Lower leg skin (tissue), 4 donors: ENCODE results near the gene ATN1. TPM values are rescaled to one million over a fixed set of nuclear protein-coding genes. Genes with fewer than 3 reads are reported as not detected.
A peak's percentile ranks its signal among the peaks of the same experiment; 100 is the strongest.

Experiments
- DNase-seq, 2 donors: peaks; one replicate each; pipeline ENCODE4 v3.0.0-alpha.2; 2019; ENCODE audit warnings: low spot score in 2 of 2
- H3K4me3 ChIP-seq: fragments of 200-600 bp; sonication (generic); 2 replicates; pipeline ENCODE4 v1.5.1; 2017; ENCODE audit warnings: mild to moderate bottlenecking, low read depth; ENCODE audit not compliant: poor library complexity, severe bottlenecking
- POLR2A ChIP-seq, 2 donors: fragments of 450-650 bp; IDR thresholded peaks; one replicate each; pipeline ENCODE4 v1.6.1; 2016 to 2017; ENCODE audit warnings: antibody characterized with exemption in 2 of 2, mild to moderate bottlenecking in 1 of 2, moderate library complexity in 1 of 2
- WGBS, 2 donors: methylation state at CpG; one replicate each; pipeline ENCODE4 v1.1.5; 2018; 5-methylcytosine and 5-hydroxymethylcytosine counted together
- intact Hi-C: fragments of 100-400 bp; cut with DNase I; formaldehyde crosslinking; loops from one replicate; pipeline ENCODE4 v1.15.0; 2023; ENCODE audit warnings: low total_unique reads
- total RNA-seq, 4 donors: library from RNA; depleted of rRNA; stranded (reverse); fragments of >200 nt; gene quantifications; one replicate each; pipeline ENCODE4 v1.1.0, GENCODE V29; 2016
- TF ChIP-seq, protein P1 (sequence below), 3 donors: fragments of 450-650 bp; IDR thresholded peaks; one replicate each; pipeline ENCODE4 v1.5.1; 2016; ENCODE audit warnings: antibody characterized with exemption in 3 of 3, mild to moderate bottlenecking in 3 of 3, moderate library complexity in 2 of 3

ATN1 gene
- total RNA-seq, 4 donors from 2014 or later: 33.4 to 115 (median 64.0) TPM

DNA sequence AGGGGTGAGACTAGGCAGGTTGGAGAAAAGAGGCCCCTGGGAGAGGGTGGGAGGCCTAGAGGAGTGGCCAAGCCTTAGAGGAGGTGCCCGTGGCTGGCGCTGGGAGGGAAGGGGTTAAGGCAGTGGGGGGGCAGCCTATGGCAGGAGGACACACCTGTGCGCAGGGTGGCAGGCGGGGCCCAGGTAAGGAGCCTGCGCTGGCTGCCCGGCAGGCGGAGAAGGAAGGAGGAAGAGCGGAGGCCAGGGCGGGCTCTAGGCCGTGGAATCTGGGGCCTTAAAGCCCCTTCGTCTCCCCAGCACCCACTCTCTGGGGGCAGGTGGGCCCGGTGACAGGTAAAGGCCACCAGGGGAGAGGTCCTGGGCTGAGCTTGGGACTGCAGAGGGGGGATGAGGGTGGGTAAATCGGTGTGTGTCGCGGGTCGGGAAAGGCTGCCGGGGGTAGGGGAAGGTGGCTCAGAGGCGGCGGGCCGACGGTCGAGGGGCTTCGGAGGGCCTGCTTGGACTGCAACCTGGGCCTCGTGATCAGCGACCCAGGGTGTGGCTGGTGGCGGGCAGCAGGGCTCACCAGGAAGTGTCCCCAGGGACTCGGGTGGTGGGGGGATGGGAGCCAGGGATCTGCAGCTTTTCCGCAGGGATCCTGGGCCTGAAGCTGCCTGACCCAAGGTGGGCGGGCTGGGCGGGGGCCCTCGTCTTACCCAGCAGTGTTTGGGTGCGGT, 35.4 kb downstream of the ATN1 start:
- 46 to 63% methylated on average over 27 to 28 of the region's 32 CpGs for WGBS, 2 donors
- DNase-seq: peak in 1 of 2 donors; percentile 93
- peak overlapping the region; percentile 45 for H3K4me3 ChIP-seq
- intact Hi-C loops: loop anchor here (10.0 kb wide), 1 partner anchor 88 kb away; the partner anchor contains the start of gene SPSB2
- TF ChIP-seq POLR2A (IDR thresholded peaks at IDR 0.05): no peak

DNA sequence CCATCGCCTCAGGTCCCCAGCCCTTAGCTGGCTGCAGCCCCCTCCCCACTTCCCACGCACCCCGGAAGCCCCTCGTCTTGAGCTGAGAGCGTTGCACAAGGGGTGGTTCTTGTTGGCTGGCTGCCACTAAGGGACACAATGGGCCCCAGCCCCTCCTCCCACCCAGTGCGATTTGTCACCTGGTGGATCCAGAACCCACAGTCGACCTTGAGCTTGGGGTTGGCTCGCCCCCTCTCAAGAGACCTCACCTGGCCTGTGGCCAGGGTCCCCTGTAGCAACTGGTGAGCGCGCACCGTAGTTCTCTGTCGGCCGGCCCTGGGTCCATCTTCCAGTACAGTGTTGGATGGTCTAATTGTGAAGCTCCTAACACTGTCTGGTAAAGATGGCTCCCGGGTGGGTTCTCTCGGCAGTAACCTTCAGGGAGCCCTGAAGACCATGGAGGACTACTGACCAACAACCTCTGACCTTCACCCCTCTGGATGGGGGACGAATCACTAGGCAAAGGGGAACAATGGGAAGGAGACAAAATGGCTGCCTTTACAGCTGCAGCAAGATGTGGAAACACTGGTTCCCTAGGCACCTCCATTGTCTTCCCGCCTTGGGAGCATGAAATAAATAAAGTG, 36.1 kb downstream of the ATN1 start:
- no peak for TF ChIP-seq POLR2A (IDR thresholded peaks at IDR 0.05)
- TF ChIP-seq, protein P1, sequence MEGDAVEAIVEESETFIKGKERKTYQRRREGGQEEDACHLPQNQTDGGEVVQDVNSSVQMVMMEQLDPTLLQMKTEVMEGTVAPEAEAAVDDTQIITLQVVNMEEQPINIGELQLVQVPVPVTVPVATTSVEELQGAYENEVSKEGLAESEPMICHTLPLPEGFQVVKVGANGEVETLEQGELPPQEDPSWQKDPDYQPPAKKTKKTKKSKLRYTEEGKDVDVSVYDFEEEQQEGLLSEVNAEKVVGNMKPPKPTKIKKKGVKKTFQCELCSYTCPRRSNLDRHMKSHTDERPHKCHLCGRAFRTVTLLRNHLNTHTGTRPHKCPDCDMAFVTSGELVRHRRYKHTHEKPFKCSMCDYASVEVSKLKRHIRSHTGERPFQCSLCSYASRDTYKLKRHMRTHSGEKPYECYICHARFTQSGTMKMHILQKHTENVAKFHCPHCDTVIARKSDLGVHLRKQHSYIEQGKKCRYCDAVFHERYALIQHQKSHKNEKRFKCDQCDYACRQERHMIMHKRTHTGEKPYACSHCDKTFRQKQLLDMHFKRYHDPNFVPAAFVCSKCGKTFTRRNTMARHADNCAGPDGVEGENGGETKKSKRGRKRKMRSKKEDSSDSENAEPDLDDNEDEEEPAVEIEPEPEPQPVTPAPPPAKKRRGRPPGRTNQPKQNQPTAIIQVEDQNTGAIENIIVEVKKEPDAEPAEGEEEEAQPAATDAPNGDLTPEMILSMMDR (IDR thresholded peaks at IDR 0.05): no peak
- DNase-seq: no peak
- 53 to 54% methylated on average over 12 to 17 of the region's 17 CpGs for WGBS, 2 donors
- intact Hi-C loops: loop anchor here (10.0 kb wide), 1 partner anchor 89 kb away; the partner anchor contains the start of gene SPSB2
- peak overlapping the region; percentile 9 for H3K4me3 ChIP-seq

DNA sequence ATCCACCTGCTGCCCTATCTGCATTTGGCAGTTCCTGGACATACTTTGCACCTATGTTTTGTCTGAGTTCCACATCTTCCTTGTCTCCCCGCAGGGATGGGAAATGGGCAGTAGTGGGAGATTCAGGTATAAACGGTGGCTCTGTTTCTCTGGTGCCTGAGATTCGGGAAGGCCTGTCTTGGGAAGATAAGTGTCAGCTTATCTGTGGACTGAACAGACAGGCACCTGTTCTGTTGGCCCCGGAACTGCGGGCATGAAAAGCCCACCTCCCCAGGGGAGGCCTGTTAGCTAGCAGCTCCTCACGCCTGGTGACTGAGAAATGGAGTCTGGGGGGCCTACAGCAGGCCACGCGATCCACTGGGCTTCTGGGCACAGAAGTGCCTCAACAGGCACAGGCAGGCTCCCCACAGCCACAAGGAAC, 36.9 kb downstream of the ATN1 start:
- TF ChIP-seq, protein P1 (IDR thresholded peaks at IDR 0.05): no peak
- TF ChIP-seq POLR2A (IDR thresholded peaks at IDR 0.05): no peak
- H3K4me3 ChIP-seq: no peak overlapping the region
- intact Hi-C loops: loop anchor here (10.0 kb wide), 1 partner anchor 90 kb away; the partner anchor contains the start of gene SPSB2
- 51 to 57% methylated on average over 8 of the region's 8 CpGs for WGBS, 2 donors
- no peak for DNase-seq

DNA sequence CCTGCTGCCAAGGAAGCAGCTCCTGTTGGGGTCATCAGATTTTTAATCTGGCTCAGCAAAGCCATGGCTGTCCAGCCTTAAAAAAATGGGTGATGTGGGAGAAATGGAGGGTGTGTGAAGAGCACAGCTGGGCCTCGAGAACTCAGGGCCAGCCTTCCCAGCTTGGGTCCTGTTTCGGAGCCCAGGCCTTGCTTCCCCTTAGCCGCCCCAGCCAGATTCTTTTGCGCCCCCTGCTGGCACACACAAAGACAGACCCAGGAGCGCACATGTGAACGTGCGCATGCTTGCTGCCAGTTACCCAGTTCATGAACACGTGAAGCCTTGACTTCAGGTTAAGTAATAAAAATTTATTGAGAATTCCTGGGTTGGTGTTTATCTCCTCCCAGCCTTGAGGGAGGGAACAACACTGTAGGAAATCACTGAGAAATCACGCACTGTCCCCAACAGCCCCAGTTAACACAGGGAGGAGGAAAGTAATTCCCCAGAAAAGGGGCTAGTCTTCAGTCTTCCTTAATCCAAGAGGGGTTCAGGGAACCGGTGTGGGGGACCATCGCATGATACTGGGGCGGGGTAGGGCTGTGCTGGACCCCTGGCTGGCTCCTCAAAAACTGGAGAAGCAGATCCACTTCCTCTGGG, 37.4 kb downstream of the ATN1 start:
- WGBS, 2 donors: 14 to 22% methylated on average over 10 to 12 of the region's 12 CpGs
- intact Hi-C loops: loop anchor here (10.0 kb wide), 1 partner anchor 90 kb away; the partner anchor contains the start of gene SPSB2

DNA sequence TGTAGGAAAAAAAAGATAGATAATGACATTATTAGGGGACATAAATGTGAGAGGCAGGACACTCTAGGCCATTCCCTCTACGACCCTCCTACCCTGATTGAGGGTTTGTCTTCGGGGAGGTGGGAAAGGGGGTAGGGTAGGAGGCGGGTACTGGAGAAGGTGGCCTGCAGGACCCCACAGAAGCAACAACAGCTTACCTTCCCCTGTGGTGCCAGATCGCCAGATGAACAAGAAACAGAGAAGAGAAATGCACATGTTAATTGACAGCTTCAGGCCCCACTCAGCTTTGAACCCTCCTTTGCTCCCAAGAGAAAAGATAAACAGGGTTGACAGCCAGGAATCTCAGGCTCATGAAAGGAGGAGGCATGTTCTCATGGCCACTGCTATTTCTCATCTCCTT, 38.0 kb downstream of the ATN1 start:
- intact Hi-C loops: loop anchor here (10.0 kb wide), 1 partner anchor 91 kb away; the partner anchor contains the start of gene SPSB2
- 74 to 78% methylated on average over 4 of the region's 4 CpGs for WGBS, 2 donors

More for the DNA sequence above, 37.4 kb downstream of the ATN1 start:
- TF ChIP-seq, protein P1 (IDR thresholded peaks at IDR 0.05): peak in 1 of 3 donors; percentile 94
- no peak for TF ChIP-seq POLR2A (IDR thresholded peaks at IDR 0.05)
- DNase-seq: peak; percentile 85 to 97
- H3K4me3 ChIP-seq: no peak overlapping the region

More for the DNA sequence above, 38.0 kb downstream of the ATN1 start:
- TF ChIP-seq, protein P1 (IDR thresholded peaks at IDR 0.05): no peak
- no peak for TF ChIP-seq POLR2A (IDR thresholded peaks at IDR 0.05)
- DNase-seq: peak in 1 of 2 donors; percentile 83
- H3K4me3 ChIP-seq: no peak overlapping the region
